Tibial artery (tissue), 4 donors: Measurements from ENCODE around the gene TRA2A.

ENCODE experiments used
- DNase-seq, 2 donors: peaks; one replicate each; pipeline ENCODE4 v3.0.0-alpha.2; 2019
- H3K27ac ChIP-seq, 2 donors: fragments of 200-600 bp; sonication (generic) in 1 of 2; 1 replicate in 1 of 2; 2 replicates in 1 of 2; pipeline ENCODE4 v1.5.1; 2018 to 2019; ENCODE audit warnings: mild to moderate bottlenecking in 1 of 2
- H3K27me3 ChIP-seq, 2 donors: fragments of 200-600 bp; sonication (generic) in 1 of 2; one replicate each; pipeline versions ENCODE4 v1.5.1 to v1.6.0; 2016 to 2019
- H3K36me3 ChIP-seq, 3 donors: fragments of 200-600 bp; sonication (generic) in 2 of 3; one replicate each; pipeline ENCODE4 v1.5.1; 2016 to 2019; ENCODE audit warnings: mild to moderate bottlenecking in 2 of 3
- H3K4me1 ChIP-seq, 4 donors: fragments of 200-600 bp; sonication (generic) in 2 of 4; 1 replicate in 3 of 4; 2 replicates in 1 of 4; pipeline ENCODE4 v1.5.1; 2016 to 2019
- H3K4me3 ChIP-seq, 2 donors: fragments of 200-600 bp; sonication (generic) in 1 of 2; 1 replicate in 1 of 2; 2 replicates in 1 of 2; pipeline ENCODE4 v1.5.1; 2018 to 2019; ENCODE audit warnings: mild to moderate bottlenecking in 2 of 2
- H3K9me3 ChIP-seq, 3 donors: fragments of 200-600 bp; sonication (generic) in 1 of 3; one replicate each; pipeline ENCODE4 v1.5.1; 2016 to 2019
- CTCF ChIP-seq, 2 experiments: fragments of 200-600 bp in 1 of 2; fragments of 450-650 bp in 1 of 2; IDR thresholded peaks; one replicate each; pipeline ENCODE4 v1.5.1; 2017 to 2019; ENCODE audit warnings: antibody characterized with exemption in 2 of 2, mild to moderate bottlenecking in 1 of 2, moderate library complexity in 1 of 2
- intact Hi-C: fragments of 100-400 bp; cut with DNase I; formaldehyde crosslinking; loops from one replicate; pipeline ENCODE4 v1.15.0; 2023; ENCODE audit warnings: low total_unique reads

TRA2A gene

GRCh38 chr7:23545493-23545892 is 13.7 kb upstream of the TRA2A start:
- TF ChIP-seq CTCF (IDR thresholded peaks at IDR 0.05): no peak
- DNase-seq: no peak
- intact Hi-C loops: no loop called here
- H3K27me3 ChIP-seq: no peaks in the 10 kb centered on the region
- H3K9me3 ChIP-seq: no peaks in the 10 kb centered on the region
- H3K4me1 ChIP-seq: no peaks in the 10 kb centered on the region
- H3K4me3 ChIP-seq: no peak overlapping the region
- H3K27ac ChIP-seq: no peak overlapping the region
- H3K36me3 ChIP-seq: no peaks in the 10 kb centered on the region

- no peak for DNase-seq
- H3K4me3 ChIP-seq: no peak overlapping the region
- H3K27ac ChIP-seq: no peak overlapping the region
- no peaks in the 10 kb centered on the region for H3K27me3 ChIP-seq
- no peaks in the 10 kb centered on the region for H3K4me1 ChIP-seq
- no peaks in the 10 kb centered on the region for H3K9me3 ChIP-seq
- intact Hi-C loops: no loop called here
- no peaks in the 10 kb centered on the region for H3K36me3 ChIP-seq
- TF ChIP-seq CTCF (IDR thresholded peaks at IDR 0.05): no peak
These were observed 13.2 kb upstream of the TRA2A start for GRCh38 chr7:23544913-23545354.

GRCh38 chr7:23542752-23543151 is 11.0 kb upstream of the TRA2A start:
- intact Hi-C loops: no loop called here
- DNase-seq: no peak
- no peak overlapping the region for H3K4me3 ChIP-seq
- H3K36me3 ChIP-seq: no peaks in the 10 kb centered on the region
- no peaks in the 10 kb centered on the region for H3K9me3 ChIP-seq
- H3K27ac ChIP-seq: no peak overlapping the region
- no peak for TF ChIP-seq CTCF (IDR thresholded peaks at IDR 0.05)
- no peaks in the 10 kb centered on the region for H3K4me1 ChIP-seq
- no peaks in the 10 kb centered on the region for H3K27me3 ChIP-seq

GRCh38 chr7:23539494-23539907 is 7.7 kb upstream of the TRA2A start:
- no peaks in the 10 kb centered on the region for H3K9me3 ChIP-seq
- H3K4me1 ChIP-seq: no peaks in the 10 kb centered on the region
- TF ChIP-seq CTCF (IDR thresholded peaks at IDR 0.05): no peak
- no peak for DNase-seq
- H3K4me3 ChIP-seq: no peak overlapping the region
- no peak overlapping the region for H3K27ac ChIP-seq
- H3K27me3 ChIP-seq: no peaks in the 10 kb centered on the region
- intact Hi-C loops: no loop called here
- no peaks in the 10 kb centered on the region for H3K36me3 ChIP-seq

- H3K27ac ChIP-seq: no peak overlapping the region
- no peaks in the 10 kb centered on the region for H3K36me3 ChIP-seq
- no peaks in the 10 kb centered on the region for H3K9me3 ChIP-seq
- no peaks in the 10 kb centered on the region for H3K27me3 ChIP-seq
- no peak for DNase-seq
- H3K4me3 ChIP-seq: no peak overlapping the region
- no peaks in the 10 kb centered on the region for H3K4me1 ChIP-seq
- TF ChIP-seq CTCF (IDR thresholded peaks at IDR 0.05): no peak
- intact Hi-C loops: no loop called here
These were observed 6.5 kb upstream of the TRA2A start for GRCh38 chr7:23538301-23538700.

- no peaks in the 10 kb centered on the region for H3K9me3 ChIP-seq
- H3K36me3 ChIP-seq: no peaks in the 10 kb centered on the region
- DNase-seq: no peak
- no peak overlapping the region for H3K27ac ChIP-seq
- H3K4me1 ChIP-seq: peaks cover 0 to 24% (median 15%) of the 10 kb centered on the region in 4 donors
- no peak overlapping the region for H3K4me3 ChIP-seq
- no peaks in the 10 kb centered on the region for H3K27me3 ChIP-seq
- intact Hi-C loops: loop anchor here (5.0 kb wide), 1 partner anchor 64 kb away; the partner anchor contains the start of gene CCDC126
- no peak for TF ChIP-seq CTCF (IDR thresholded peaks at IDR 0.05)
These were observed 1.4 kb upstream of the TRA2A start for GRCh38 chr7:23533238-23533604.
